ENCODE measurements around the gene TRIM40.

GRCh38 chr6:30135147-30135546 is 793 bp upstream of the TRIM40 start:
- TF ChIP-seq POLR2A (IDR thresholded peaks at IDR 0.05; ENCODE audit: low read length) (no peak), GATA1 (IDR thresholded peaks at IDR 0.05; ENCODE audit: low read depth, low read length) (no peak)

Measured in erythroblast (primary cell).